OCI-LY3 (cell line): ENCODE results near the gene RNF222.

Source experiments
- H2AFZ ChIP-seq: fragments of 200-600, 300-600 bp; shearing (Covaris generic); 2 replicates; pipeline ENCODE4 v1.6.0; 2014; ENCODE audit warnings: antibody characterized with exemption, low read depth, low read length
- H3K27ac ChIP-seq: fragments of 200-600, 300-600 bp; sonication (generic); 2 replicates; pipeline ENCODE4 v1.5.1; 2014; ENCODE audit warnings: mild to moderate bottlenecking, low read length, moderate library complexity, mixed read lengths
- H3K27me3 ChIP-seq: fragments of 200-600, 300-600 bp; sonication (generic); 2 replicates; pipeline ENCODE4 v1.6.1; 2014; ENCODE audit warnings: low read depth, low read length, mixed read lengths
- H3K36me3 ChIP-seq: fragments of 200-600, 300-600 bp; sonication (generic); replicated peaks from 2 replicates; pipeline ENCODE3; 2014; ENCODE audit warnings: low read depth, low read length, mixed read lengths
- H3K4me1 ChIP-seq: fragments of 300-600, 200-600 bp; sonication (generic); 2 replicates; pipeline ENCODE4 v1.6.1; 2014; ENCODE audit warnings: low read length, mixed read lengths
- H3K4me2 ChIP-seq: fragments of 200-600, 300-600 bp; sonication (generic); 2 replicates; pipeline ENCODE4 v1.6.1; 2014; ENCODE audit warnings: low read length, mixed read lengths
- H3K4me3 ChIP-seq: fragments of 300-600, 200-600 bp; sonication (generic); 2 replicates; pipeline ENCODE4 v1.5.1; 2014; ENCODE audit warnings: antibody characterized with exemption, mild to moderate bottlenecking, low read length, moderate library complexity
- H3K79me2 ChIP-seq: fragments of 300-600, 200-600 bp; shearing (Covaris generic); 2 replicates; pipeline ENCODE4 v1.6.1; 2014; ENCODE audit warnings: mild to moderate bottlenecking, low read length, mixed read lengths
- H3K9ac ChIP-seq: fragments of 300-600, 200-600 bp; shearing (Covaris generic); 2 replicates; pipeline ENCODE4 v1.6.0; 2014; ENCODE audit warnings: mild to moderate bottlenecking, low read length, moderate library complexity
- H3K9me3 ChIP-seq: fragments of 200-600, 300-600 bp; shearing (Covaris generic); 2 replicates; pipeline ENCODE4 v1.6.1; 2014; ENCODE audit warnings: low read length, mixed read lengths; ENCODE audit not compliant: insufficient read depth
- H4K20me1 ChIP-seq: fragments of 200-600, 300-600 bp; sonication (generic); 2 replicates; pipeline ENCODE4 v1.6.1; 2016; ENCODE audit warnings: low read length, mixed read lengths; ENCODE audit not compliant: insufficient read depth
- CTCF ChIP-seq: fragments of 200-600, 300-600 bp; sonication (generic); IDR thresholded peaks from 2 replicates; pipeline ENCODE4 v1.5.1; 2014; ENCODE audit warnings: antibody characterized with exemption, low read length, low read depth
- EZH2phosphoT487 ChIP-seq: fragments of 200-600 bp; shearing (Covaris generic); IDR thresholded peaks from 2 replicates; pipeline ENCODE4 v1.6.1; 2018; ENCODE audit warnings: antibody characterized with exemption, mixed run types, low read depth

The RNF222 gene

GRCh38 chr17:8419305-8419704, 21.7 kb upstream of the RNF222 start:
- no peak for TF ChIP-seq EZH2phosphoT487
- TF ChIP-seq CTCF = no peak
- no peak overlapping the region for H3K4me3 ChIP-seq
- no peaks in the 10 kb centered on the region for H3K36me3 ChIP-seq
- no peak overlapping the region for H3K4me2 ChIP-seq
- no peaks in the 10 kb centered on the region for H4K20me1 ChIP-seq
- H3K4me1 ChIP-seq = no peaks in the 10 kb centered on the region
- no peaks in the 10 kb centered on the region for H3K27me3 ChIP-seq
- no peak overlapping the region for H3K27ac ChIP-seq
- H3K9ac ChIP-seq = no peak overlapping the region
- no peaks in the 10 kb centered on the region for H3K9me3 ChIP-seq
- no peaks in the 10 kb centered on the region for H3K79me2 ChIP-seq
- H2AFZ ChIP-seq = no peak overlapping the region

GRCh38 chr17:8418471-8418870, 20.8 kb upstream of the RNF222 start:
- Histone ChIP-seq H3K27me3 (no peaks in the 10 kb centered on the region), H3K9me3 (no peaks in the 10 kb centered on the region), H3K4me2 (no peak overlapping the region), H3K4me3 (no peak overlapping the region), H3K4me1 (no peaks in the 10 kb centered on the region), H3K27ac (no peak overlapping the region), H4K20me1 (no peaks in the 10 kb centered on the region), H2AFZ (no peak overlapping the region), H3K79me2 (no peaks in the 10 kb centered on the region), H3K36me3 (no peaks in the 10 kb centered on the region), H3K9ac (no peak overlapping the region)
- TF ChIP-seq EZH2phosphoT487 = no peak
- no peak for TF ChIP-seq CTCF

- H3K4me1 ChIP-seq = no peaks in the 10 kb centered on the region
- H3K4me2 ChIP-seq = no peak overlapping the region
- H4K20me1 ChIP-seq = no peaks in the 10 kb centered on the region
- H3K9me3 ChIP-seq = no peaks in the 10 kb centered on the region
- no peaks in the 10 kb centered on the region for H3K27me3 ChIP-seq
- H3K36me3 ChIP-seq = no peaks in the 10 kb centered on the region
- H3K79me2 ChIP-seq = no peaks in the 10 kb centered on the region
- no peak overlapping the region for H2AFZ ChIP-seq
- TF ChIP-seq EZH2phosphoT487 (no peak), CTCF (no peak)
- no peak overlapping the region for H3K9ac ChIP-seq
- H3K27ac ChIP-seq = no peak overlapping the region
- no peak overlapping the region for H3K4me3 ChIP-seq
Measured at GRCh38 chr17:8417806-8418205, 20.2 kb upstream of the RNF222 start.

- no peak overlapping the region for H3K9ac ChIP-seq
- TF ChIP-seq EZH2phosphoT487 (no peak), CTCF (no peak)
- peaks cover 5% of the 10 kb centered on the region for H3K4me1 ChIP-seq
- H3K79me2 ChIP-seq = no peaks in the 10 kb centered on the region
- no peak overlapping the region for H3K4me3 ChIP-seq
- no peaks in the 10 kb centered on the region for H3K27me3 ChIP-seq
- H2AFZ ChIP-seq = no peak overlapping the region
- H3K27ac ChIP-seq = no peak overlapping the region
- H3K4me2 ChIP-seq = no peak overlapping the region
- no peaks in the 10 kb centered on the region for H4K20me1 ChIP-seq
- no peaks in the 10 kb centered on the region for H3K9me3 ChIP-seq
- no peaks in the 10 kb centered on the region for H3K36me3 ChIP-seq
Measured at GRCh38 chr17:8413938-8414337, 16.3 kb upstream of the RNF222 start.
